HEK293T (cell line): ENCODE data around the gene SLC66A2.

ENCODE experiments used
- ARNT ChIP-seq: fragments of 450-650 bp; IDR thresholded peaks from 2 replicates; pipeline ENCODE4 v1.6.1; 2017; ENCODE audit warnings: mild to moderate bottlenecking
- BHLHE40 ChIP-seq: fragments of 450-650 bp; IDR thresholded peaks from 2 replicates; pipeline ENCODE4 v1.6.1; 2016; ENCODE audit warnings: mild to moderate bottlenecking, moderate library complexity, borderline replicate concordance
- HDGF ChIP-seq: fragments of 450-650 bp; IDR thresholded peaks from 2 replicates; pipeline ENCODE4 v1.6.1; 2017; ENCODE audit warnings: antibody characterized with exemption, borderline replicate concordance
- SP1 ChIP-seq: fragments of 450-650 bp; IDR thresholded peaks from 2 replicates; pipeline ENCODE4 v1.6.1; 2017
- ZNF384 ChIP-seq: fragments of 450-650 bp; IDR thresholded peaks from 2 replicates; pipeline ENCODE4 v1.6.1; 2016

GRCh38 chr18:79936641-79937040 lies 14.8 kb downstream of the SLC66A2 start:
- no peak for TF ChIP-seq BHLHE40
- no peak for TF ChIP-seq HDGF
- no peak for TF ChIP-seq ZNF384
- no peak for TF ChIP-seq ARNT
- no peak for TF ChIP-seq SP1
